ENCODE results near the gene PRDM10.

- TF ChIP-seq CTCF (IDR thresholded peaks at IDR 0.05 in 8 of 11, conservative IDR thresholded peaks at IDR 0.05 in 3 of 11), result no peak
- TF ChIP-seq POLR2A (IDR thresholded peaks at IDR 0.05), result no peak
These were observed 17.7 kb upstream of the PRDM10 start for GRCh38 chr11:130020323-130020722.
